Measurements from ENCODE around the gene KIAA1671. TPM values are rescaled to one million over a fixed set of nuclear protein-coding genes. Genes with fewer than 3 reads are reported as not detected.

KIAA1671 gene
- total RNA-seq, 4 donors from 2014 or later = 7.3 to 15.1 (median 10.2) TPM

GRCh38 chr22:25016311-25016710 is 63.8 kb downstream of the KIAA1671 start:
- no peak for TF ChIP-seq CTCF (IDR thresholded peaks at IDR 0.05; ENCODE audit: low read depth)

GRCh38 chr22:25018009-25018408 is 65.5 kb downstream of the KIAA1671 start:
- TF ChIP-seq CTCF (IDR thresholded peaks at IDR 0.05; ENCODE audit: low read depth) = no peak

- no peak for TF ChIP-seq CTCF (IDR thresholded peaks at IDR 0.05; ENCODE audit: low read depth)
Observed at GRCh38 chr22:25019427-25020184, 67.1 kb downstream of the KIAA1671 start.

GRCh38 chr22:25021409-25021808 is 68.9 kb downstream of the KIAA1671 start:
- TF ChIP-seq CTCF (IDR thresholded peaks at IDR 0.05; ENCODE audit: low read depth) = no peak

- TF ChIP-seq CTCF (IDR thresholded peaks at IDR 0.05; ENCODE audit: low read depth) = no peak
Observed at GRCh38 chr22:25021976-25022711, 69.6 kb downstream of the KIAA1671 start.

GRCh38 chr22:25023879-25024278 is 71.4 kb downstream of the KIAA1671 start:
- no peak for TF ChIP-seq CTCF (IDR thresholded peaks at IDR 0.05; ENCODE audit: low read depth)

- no peak for TF ChIP-seq CTCF (IDR thresholded peaks at IDR 0.05; ENCODE audit: low read depth)
Observed at GRCh38 chr22:25024895-25025294, 72.4 kb downstream of the KIAA1671 start.

Measured in subcutaneous adipose tissue (tissue), 4 donors.